Endothelial cell of umbilical vein (primary cell): ENCODE measurements around the gene BRPF1. TPM values are rescaled to one million over a fixed set of nuclear protein-coding genes. Genes with fewer than 3 reads are reported as not detected.

Experiments
- BruUV-seq: library from RNA; stranded (reverse); fragments of 400-500 nt; replicated peaks from 2 replicates; lab custom pipeline; 2021; lab: Mats Ljungman, UMichigan
- CTCF ChIA-PET: fragments of 300-600, 350-600 bp; sonication (Branson Sonifier 250); formaldehyde crosslinking; loops from one replicate; lab custom pipeline; 2021; ENCODE audit warnings: antibody characterized with exemption, inconsistent platforms; lab: Charles Lee
- POLR2A ChIA-PET: fragments of 300-600, 350-600 bp; sonication (Branson Sonifier 250); formaldehyde crosslinking; loops from one replicate; lab custom pipeline; 2021; ENCODE audit warnings: antibody characterized with exemption, inconsistent platforms; lab: Charles Lee
- DNase-seq: peaks from one replicate; pipeline ENCODE4 v3.0.0-alpha.2; 2011; ENCODE audit warnings: low read depth, low spot score
- FAIRE-seq: peaks from 2 replicates; lab custom pipeline; 2011; peaks lifted over from hg19 to GRCh38; lab: Jason Lieb, UNC
- H2AFZ ChIP-seq: 2 replicates; pipeline ENCODE4 v1.6.0; 2012; ENCODE audit warnings: low read depth, low read length, control low read depth, inconsistent platforms
- H3K27ac ChIP-seq: 2 replicates; pipeline ENCODE4 v1.5.1; 2011; ENCODE audit warnings: low read depth, mild to moderate bottlenecking, control low read depth, low read length, moderate library complexity; ENCODE audit not compliant: insufficient read depth
- H3K27me3 ChIP-seq, 2 experiments: 2 replicates each; pipeline versions ENCODE4 v1.6.0 to v1.6.1; 2011; ENCODE audit warnings: low read length in 2 of 2, mixed read lengths in 1 of 2; ENCODE audit not compliant: control insufficient read depth in 2 of 2, insufficient read depth in 2 of 2
- H3K36me3 ChIP-seq, 2 experiments: 2 replicates in 1 of 2; 3 replicates in 1 of 2; pipeline ENCODE4 v1.5.1; 2011; ENCODE audit warnings: low read length in 2 of 2, mild to moderate bottlenecking in 1 of 2, moderate library complexity in 1 of 2; ENCODE audit not compliant: control insufficient read depth in 2 of 2, insufficient read depth in 2 of 2; ENCODE audit errors: extremely low read depth in 1 of 2
- H3K4me1 ChIP-seq: 3 replicates; pipeline ENCODE4 v1.5.1; 2011; ENCODE audit warnings: mild to moderate bottlenecking, low read length; ENCODE audit not compliant: control insufficient read depth, insufficient read depth; ENCODE audit errors: extremely low read depth
- H3K4me2 ChIP-seq: 2 replicates; pipeline ENCODE4 v1.6.1; 2011; ENCODE audit warnings: low read length, control low read depth, mixed read lengths; ENCODE audit not compliant: insufficient read depth
- H3K4me3 ChIP-seq, 3 experiments: fragments of 200-600 bp in 1 of 3; sonication (generic), shearing (Covaris generic) in 1 of 3; replicated peaks in 1 of 3; 2 replicates each; pipeline ENCODE4 v1.5.1; 2011 to 2016; ENCODE audit warnings: control low read depth in 3 of 3, low read length in 3 of 3, mild to moderate bottlenecking in 2 of 3, inconsistent platforms in 1 of 3, low read depth in 1 of 3, moderate library complexity in 1 of 3; ENCODE audit not compliant: insufficient read depth in 1 of 3
- H3K79me2 ChIP-seq: 2 replicates; pipeline ENCODE4 v1.6.0; 2012; ENCODE audit warnings: low read length, inconsistent platforms; ENCODE audit not compliant: control insufficient read depth, insufficient read depth
- H3K9ac ChIP-seq: replicated peaks from 2 replicates; pipeline ENCODE3; 2011; ENCODE audit warnings: low read length, control low read depth; ENCODE audit not compliant: insufficient read depth; ENCODE audit errors: extremely low read depth
- H3K9me1 ChIP-seq: replicated peaks from 3 replicates; pipeline ENCODE4 v1.6.0; 2011; ENCODE audit warnings: mild to moderate bottlenecking, low read length; ENCODE audit not compliant: control insufficient read depth, insufficient read depth; ENCODE audit errors: extremely low read depth
- H3K9me3 ChIP-seq: replicated peaks from 2 replicates; pipeline ENCODE4 v1.5.1; 2012; ENCODE audit warnings: low read length, inconsistent platforms; ENCODE audit not compliant: control insufficient read depth, insufficient read depth
- H4K20me1 ChIP-seq: replicated peaks from 2 replicates; pipeline ENCODE3; 2011; ENCODE audit warnings: mild to moderate bottlenecking, low read length; ENCODE audit not compliant: control insufficient read depth, insufficient read depth; ENCODE audit errors: extremely low read depth
- CTCF ChIP-seq, 2 donors: IDR thresholded peaks; 1 replicate in 1 of 2; 2 replicates in 1 of 2; pipeline ENCODE4 v1.5.1; 2011; ENCODE audit warnings: low read length in 2 of 2, mild to moderate bottlenecking in 2 of 2, moderate library complexity in 2 of 2, control low read depth in 1 of 2, inconsistent platforms in 1 of 2, low read depth in 1 of 2; ENCODE audit not compliant: insufficient read depth in 1 of 2; ENCODE audit errors: extremely low read depth in 1 of 2
- EZH2 ChIP-seq: IDR thresholded peaks from 2 replicates; pipeline ENCODE4 v1.6.1; 2012; ENCODE audit warnings: borderline replicate concordance, low read depth, mild to moderate bottlenecking, moderate library complexity, low read length, inconsistent platforms; ENCODE audit not compliant: severe bottlenecking
- MYC ChIP-seq: IDR thresholded peaks from one replicate; pipeline ENCODE4 v1.6.1; 2011; ENCODE audit warnings: mild to moderate bottlenecking, low read depth, low read length
- POLR2A ChIP-seq: IDR thresholded peaks from 2 replicates; pipeline ENCODE4 v1.6.1; 2012; ENCODE audit warnings: low read depth, mild to moderate bottlenecking, control low read depth, low read length
- dilution Hi-C: fragments of 300-500 bp; cut with MboI; formaldehyde crosslinking; loops from one replicate; pipeline ENCODE4 v1.15.0; 2019; ENCODE audit warnings: low sequenced_read_pairs; ENCODE audit not compliant: extremely low pct_ligation_motif_present
- intact Hi-C: fragments of 100-400 bp; cut with micrococcal nuclease; formaldehyde crosslinking; loops from one replicate; pipeline ENCODE4 v1.10.0; 2022
- polyA plus RNA-seq, 4 experiments: library from polyadenylated mRNA; depleted of rRNA in 3 of 4; stranded (reverse) in 3 of 4; unstranded in 1 of 4; fragments of >200 nt; gene quantifications; 2 replicates each; pipeline versions ENCODE4 v1.2.1 to v1.2.3, GENCODE V29; 2011 to 2012; ENCODE audit warnings: missing spikeins in 1 of 4
- total RNA-seq: library from RNA; stranded (reverse); gene quantifications from 2 replicates; pipeline ENCODE4 v1.2.3, GENCODE V29; 2021

Gene BRPF1
- total and polyA plus RNA-seq, 2 donors (not counting 3 experiments of a cell fraction or from before 2014, with no cell fraction given) = 12.5 to 26.2 TPM

DNA sequence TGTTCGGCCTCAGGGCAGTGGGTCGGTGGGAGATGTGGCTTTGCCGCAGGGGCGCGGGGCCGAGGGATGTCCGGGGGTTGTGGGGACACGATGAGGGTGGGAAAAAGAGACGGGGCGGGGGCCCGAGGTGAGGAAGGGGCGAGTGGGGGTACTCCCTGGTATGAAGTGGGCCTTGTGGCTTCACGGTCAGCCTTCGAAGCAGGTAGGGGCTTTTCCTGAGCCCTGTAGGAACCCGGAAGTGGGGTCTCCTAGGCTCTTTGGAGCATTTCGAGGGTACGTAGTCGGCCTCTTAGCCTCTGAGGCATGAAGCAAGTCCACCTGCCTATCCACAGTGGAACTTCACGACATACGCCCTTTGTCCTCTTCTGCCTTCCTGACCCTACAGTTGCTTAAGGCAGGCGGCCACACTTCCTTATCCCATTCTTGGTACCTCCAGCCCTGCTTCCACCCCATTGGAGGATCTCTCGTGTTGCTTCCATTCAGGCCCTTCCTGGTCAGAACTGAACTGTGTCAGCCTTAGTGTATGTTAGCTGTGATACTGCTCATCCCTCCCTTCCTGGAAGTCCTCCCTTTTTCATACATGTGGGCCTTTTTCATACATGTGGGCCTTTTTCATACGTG lies 61.7 kb downstream of the BRPF1 start:
- Histone ChIP-seq H2AFZ (peak overlapping the region; percentile 12), H3K9me3 (no peaks in the 10 kb centered on the region), H4K20me1 (no peaks in the 10 kb centered on the region), H3K79me2 (peaks cover 43% of the 10 kb centered on the region), H3K36me3 (peaks cover 2 to 9% of the 10 kb centered on the region in 2 experiments), H3K9me1 (no peaks in the 10 kb centered on the region), H3K4me1 (peaks cover 13% of the 10 kb centered on the region), H3K27ac (peak overlapping the region; percentile 93), H3K27me3 (no peaks in the 10 kb centered on the region), H3K4me2 (peak overlapping the region; percentile 68), H3K4me3 (peak overlapping the region; percentile 68 to 88 (median 88)), H3K9ac (peak overlapping the region; percentile 97)
- DNase-seq (peak; percentile 56), FAIRE-seq (peak; percentile 60)
- intact Hi-C loops = loop anchor here (1.0 to 5.0 kb wide), 4 partner anchors 16 to 144 kb away; partner anchors contain the start of genes IL17RC and MTMR14
- ChIA-PET CTCF (interaction anchor here (0.7 to 1.8 kb wide), 7 partner anchors 10 to 153 kb away, joined by 3 to 10 read pairs (median 4); partner anchors contain the start of gene CRELD1), POLR2A (interaction anchor here (0.7 to 1.0 kb wide), 4 partner anchors 23 to 140 kb away, joined by 3 read pairs; partner anchors contain the start of genes CAMK1, CRELD1 and OGG1)
- TSS peak; percentile 42 for BruUV-seq
- dilution Hi-C loops = no loop called here
- TF ChIP-seq POLR2A (peak; percentile 77), EZH2 (no peak)

DNA sequence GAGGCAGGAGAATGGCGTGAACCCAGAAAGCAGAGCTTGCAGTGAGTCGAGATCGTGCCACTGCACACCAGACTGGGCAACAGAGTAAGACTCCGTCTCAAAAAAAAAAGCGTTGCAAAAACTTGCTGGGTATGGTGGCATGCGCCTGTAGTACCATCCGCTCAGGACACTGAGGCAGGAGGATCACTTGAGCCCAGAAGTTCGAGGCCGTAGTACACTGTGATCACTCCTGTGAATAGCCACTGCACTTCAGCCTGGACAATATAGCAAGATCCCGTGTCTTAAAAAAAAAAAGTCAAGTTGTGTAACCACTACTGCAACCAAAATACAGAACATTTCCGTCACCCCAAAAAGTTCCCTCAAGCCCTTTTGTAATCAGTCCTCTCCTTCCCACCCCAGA lies 62.9 kb downstream of the BRPF1 start:
- ChIA-PET CTCF (no interaction called here), POLR2A (no interaction called here)
- Histone ChIP-seq H2AFZ (no peak overlapping the region), H3K9me1 (no peaks in the 10 kb centered on the region), H3K27me3 (no peaks in the 10 kb centered on the region), H3K4me1 (peaks cover 13% of the 10 kb centered on the region), H3K9ac (no peak overlapping the region), H3K4me3 (no peak overlapping the region), H3K9me3 (no peaks in the 10 kb centered on the region), H3K4me2 (no peak overlapping the region), H3K27ac (no peak overlapping the region), H3K79me2 (peaks cover 43% of the 10 kb centered on the region), H3K36me3 (peaks cover 3 to 11% of the 10 kb centered on the region in 2 experiments), H4K20me1 (no peaks in the 10 kb centered on the region)
- TF ChIP-seq CTCF (IDR thresholded peaks at IDR 0.05; ENCODE audit: extremely low read depth in 1 of 2, insufficient read depth in 1 of 2, low read depth in 1 of 2, low read length in 2 of 2) (no peak), MYC (no peak)
- no peak for FAIRE-seq
- no TSS peak for BruUV-seq
- dilution Hi-C loops (no loop called here), intact Hi-C loops (loop anchor here (5.0 kb wide), 1 partner anchor 77 kb away; no protein-coding TSS in a partner anchor)
- no peak for DNase-seq
